GM19193 (cell line): Measurements from ENCODE around the gene CREBL2.

ENCODE experiments used
- POLR2A ChIP-seq: IDR thresholded peaks from 4 replicates; pipeline ENCODE4 v1.6.1; 2011; ENCODE audit not compliant: insufficient read depth, insufficient read length; ENCODE audit errors: extremely low read depth

The CREBL2 gene

DNA sequence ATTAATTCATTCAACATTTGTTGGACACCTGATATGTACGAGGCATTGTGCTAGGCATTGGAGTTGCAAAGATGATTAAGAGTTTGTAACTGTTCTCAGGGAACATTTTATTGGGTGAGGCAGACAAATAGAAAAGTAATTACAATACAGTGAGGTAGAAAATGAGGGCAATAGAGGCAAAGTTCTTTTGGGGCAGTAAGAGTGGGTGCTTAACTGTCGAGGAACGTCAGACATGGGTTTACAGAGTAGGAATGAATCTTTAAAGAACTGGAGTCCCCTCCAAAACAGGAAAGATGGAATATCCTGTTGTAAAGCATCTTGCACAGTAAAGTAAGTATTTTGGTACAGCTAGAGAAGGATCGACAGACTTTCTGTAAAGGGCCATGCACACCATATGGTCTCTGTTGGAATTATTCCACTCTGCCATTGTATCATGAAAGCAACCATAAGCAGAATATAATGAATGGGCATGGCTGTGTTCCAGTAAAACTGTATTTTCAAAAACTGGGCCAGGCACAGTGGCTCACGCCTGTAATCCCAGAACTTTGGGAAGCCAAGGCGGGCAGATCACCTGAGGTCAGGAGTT is 9.1 kb downstream of the CREBL2 start:
- no peak for TF ChIP-seq POLR2A

DNA sequence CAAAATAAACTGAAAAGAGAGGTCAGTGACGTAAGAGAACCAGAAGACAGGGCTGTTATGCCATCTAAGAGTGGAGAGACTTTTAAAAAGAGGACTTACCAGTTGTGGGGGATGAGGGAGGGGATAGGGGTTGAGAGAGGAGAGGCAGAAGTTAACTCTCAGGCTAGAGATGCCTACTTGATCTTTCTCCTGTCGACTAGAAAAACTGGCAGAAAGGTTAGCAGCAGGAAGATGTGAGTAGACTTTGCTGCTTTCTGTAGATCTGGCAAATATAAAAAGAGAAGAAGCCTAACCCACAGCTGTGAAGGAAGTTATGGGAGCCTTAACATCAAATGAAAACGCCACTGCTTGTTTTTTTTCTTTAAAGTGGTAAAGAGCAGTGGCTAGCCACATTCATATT is 10.7 kb downstream of the CREBL2 start:
- TF ChIP-seq POLR2A = no peak

DNA sequence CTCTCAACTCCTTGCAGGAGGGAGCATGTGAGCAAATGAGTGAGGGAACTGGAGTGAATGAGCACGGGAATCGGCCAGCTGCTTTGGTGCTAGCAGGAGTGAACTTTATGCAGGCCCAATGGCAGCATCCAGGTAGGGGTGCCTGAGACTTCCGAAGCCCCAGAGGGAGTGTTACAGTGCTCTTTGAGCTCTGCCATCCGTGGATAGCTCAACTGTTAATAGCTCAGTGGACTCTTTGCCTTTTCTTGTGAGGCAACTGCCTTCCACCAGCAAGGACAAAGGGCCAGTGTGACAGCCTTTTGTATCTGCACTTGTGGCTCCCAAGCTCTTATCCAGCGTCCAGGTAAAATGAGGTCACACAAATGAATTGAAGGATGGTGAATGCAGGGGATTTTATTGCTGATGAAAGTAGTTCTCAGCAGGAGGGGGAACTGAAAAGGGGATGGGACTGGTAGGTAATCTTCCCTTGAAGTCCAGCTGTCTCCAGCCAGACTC is 12.9 kb downstream of the CREBL2 start:
- no peak for TF ChIP-seq POLR2A

DNA sequence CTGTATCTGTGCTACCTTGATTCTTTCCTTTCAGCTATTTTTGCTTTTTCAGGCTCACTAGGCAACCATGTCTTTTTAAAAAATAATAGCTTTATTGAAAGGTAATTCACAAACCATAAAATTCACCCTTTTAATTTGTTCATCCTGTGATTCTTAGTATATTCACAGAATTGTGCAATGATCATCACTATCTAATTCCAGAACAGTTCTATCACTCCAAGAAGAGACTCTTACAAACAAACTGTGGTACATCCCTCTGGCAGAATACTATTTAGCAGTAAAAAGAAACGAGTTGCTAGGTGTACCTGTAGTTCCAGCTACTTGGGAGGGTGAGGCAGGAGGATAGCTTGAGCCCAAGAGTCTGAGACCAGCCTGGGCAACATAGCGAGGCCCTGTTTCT is 14.8 kb downstream of the CREBL2 start:
- TF ChIP-seq POLR2A = no peak

DNA sequence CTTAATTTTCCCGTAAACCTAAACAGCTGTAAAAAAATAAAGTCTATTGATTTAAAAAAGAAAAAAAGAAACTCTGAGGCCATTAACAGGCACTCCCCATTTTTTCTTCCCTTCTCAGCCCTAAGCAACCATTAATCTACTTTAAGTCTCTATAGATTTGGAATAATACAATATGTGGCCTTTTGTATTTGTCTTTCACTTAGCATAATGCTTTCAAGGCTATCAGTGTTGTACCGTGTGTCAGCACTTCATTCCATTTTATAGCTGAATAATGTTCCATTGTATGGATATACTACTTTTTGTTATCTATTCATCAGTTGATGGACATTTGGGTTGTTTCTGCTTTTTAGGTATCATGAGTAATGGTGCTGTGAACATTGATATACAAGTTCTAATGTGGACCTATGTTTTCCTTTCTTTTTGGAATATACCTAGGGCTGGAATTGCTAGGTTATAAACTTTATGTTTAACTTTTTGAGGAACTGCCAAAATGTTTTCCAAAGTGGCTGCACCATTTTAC is 15.7 kb downstream of the CREBL2 start:
- TF ChIP-seq POLR2A = no peak

DNA sequence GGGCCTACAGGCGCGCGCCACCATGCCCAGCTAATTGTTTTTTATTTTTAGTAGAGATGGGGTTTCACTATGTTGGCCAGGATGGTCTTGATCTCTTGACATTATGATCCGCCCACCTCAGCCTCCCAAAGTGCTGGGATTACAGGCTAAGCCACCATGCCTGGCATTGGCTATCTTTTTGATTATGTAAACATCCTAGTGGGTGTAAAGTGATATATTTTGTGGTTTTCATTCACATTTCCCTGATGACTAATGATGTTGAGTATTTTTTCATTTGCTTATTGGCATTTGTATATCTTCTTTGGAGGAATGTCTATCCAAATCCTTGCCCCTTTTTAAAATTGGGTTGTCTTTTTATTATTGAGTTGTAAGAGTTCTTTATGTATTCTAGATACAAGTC is 16.3 kb downstream of the CREBL2 start:
- TF ChIP-seq POLR2A = no peak

DNA sequence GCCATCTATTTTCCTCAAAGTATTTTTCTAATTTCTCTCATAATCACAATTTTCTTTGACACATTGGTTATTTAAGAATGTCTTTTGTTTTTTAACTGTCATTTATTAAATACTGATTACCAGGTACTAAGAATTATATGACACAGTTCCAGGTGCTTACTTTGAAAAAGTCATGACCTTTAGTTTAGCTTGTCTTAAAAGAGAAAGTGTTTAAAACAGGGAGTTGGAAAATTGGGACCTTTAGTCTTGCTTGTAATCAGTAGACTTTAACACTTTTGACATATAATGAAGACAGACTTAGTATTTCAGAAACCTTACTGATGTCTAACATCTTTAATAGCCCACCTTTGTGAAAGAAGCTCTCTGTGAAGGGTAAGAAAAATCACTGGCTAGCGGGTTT is 19.2 kb downstream of the CREBL2 start:
- no peak for TF ChIP-seq POLR2A

DNA sequence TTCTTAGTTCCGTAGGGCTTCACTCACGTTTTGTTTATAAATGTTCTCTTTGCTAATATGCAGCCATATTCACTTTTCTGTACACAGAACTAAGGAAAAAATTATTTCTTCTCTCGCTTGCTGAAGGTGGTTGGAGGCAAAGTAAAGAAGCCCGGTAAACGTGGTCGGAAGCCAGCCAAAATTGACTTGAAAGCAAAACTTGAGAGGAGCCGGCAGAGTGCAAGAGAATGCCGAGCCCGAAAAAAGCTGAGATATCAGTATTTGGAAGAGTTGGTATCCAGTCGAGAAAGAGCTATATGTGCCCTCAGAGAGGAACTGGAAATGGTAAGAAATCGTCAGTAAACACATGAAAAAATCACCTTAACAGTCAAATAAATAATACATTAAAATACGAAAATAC is 24.0 kb downstream of the CREBL2 start:
- no peak for TF ChIP-seq POLR2A

DNA sequence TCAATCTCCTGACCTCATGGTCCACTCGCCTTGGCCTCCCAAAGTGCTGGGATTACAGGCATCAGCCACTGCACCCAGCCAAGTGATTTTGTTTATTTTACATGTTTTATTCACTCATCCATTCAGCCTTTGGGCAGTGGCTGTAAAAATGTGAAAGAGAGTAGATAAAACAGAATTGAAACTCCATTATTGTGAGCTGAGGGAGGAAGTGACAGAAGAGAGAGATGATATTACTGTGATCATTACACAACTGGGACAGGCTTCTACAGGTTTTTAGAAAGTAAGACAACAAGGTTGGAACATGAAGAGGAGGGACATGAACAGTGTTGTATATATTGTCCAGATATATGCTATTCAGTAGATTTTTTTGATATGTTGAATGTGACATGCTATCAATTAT is 25.0 kb downstream of the CREBL2 start:
- no peak for TF ChIP-seq POLR2A

DNA sequence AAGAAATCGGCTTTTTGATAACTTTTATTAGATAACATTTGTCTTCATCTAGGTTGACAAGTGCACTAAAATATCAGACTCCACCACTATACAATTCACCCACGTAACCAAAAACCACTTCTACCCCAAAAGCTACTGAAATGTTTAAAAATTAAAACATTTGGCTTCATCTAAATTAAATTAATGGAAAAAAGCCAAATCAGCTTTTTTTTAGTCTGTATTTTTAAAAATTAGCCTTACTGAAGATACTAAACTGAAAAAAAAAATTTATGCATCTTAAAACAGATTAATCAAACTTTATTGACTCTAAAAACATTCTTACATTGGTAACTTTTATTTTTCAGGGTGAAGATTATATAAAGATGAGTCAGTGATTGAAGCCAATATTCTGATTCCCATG is 30.0 kb downstream of the CREBL2 start:
- TF ChIP-seq POLR2A = no peak

DNA sequence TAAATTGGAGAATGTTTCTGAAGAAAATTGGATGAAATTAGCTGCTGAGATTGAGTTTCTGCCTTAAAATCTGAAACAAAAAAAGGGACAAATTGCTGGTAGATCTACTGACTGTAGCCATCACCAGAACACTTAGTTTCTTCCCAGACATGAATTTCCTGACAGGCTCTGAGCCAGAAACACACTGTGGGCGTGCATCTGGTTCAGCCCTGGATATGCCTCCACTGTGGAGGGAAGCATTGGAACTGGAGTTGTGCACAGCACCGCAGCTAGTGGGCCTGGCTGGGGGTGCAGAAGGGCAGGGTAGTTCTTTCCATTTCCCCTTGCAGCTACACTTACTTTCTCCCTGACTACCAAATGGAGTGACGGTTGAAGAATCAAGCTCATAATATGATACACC is 31.2 kb downstream of the CREBL2 start:
- TF ChIP-seq POLR2A = no peak

DNA sequence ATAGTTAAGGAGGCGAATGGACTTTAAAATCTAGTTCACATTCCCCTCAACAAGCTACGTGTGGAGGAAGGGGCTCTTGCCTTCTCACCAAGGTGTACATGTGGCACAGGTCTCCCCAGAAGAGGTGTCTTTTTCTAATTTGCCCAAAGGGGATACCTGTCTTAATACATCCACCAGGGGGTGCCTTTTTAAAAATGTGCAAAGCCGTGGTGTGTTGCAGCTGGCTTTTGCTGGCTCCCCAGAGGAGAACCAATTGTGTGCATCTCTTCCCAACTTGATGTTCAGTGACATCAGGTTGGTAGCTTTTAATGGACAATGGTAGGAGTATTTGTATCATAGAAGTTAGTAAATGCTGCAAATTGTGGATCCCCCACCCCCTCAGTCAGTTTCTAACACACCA is 33.8 kb downstream of the CREBL2 start:
- TF ChIP-seq POLR2A = no peak

DNA sequence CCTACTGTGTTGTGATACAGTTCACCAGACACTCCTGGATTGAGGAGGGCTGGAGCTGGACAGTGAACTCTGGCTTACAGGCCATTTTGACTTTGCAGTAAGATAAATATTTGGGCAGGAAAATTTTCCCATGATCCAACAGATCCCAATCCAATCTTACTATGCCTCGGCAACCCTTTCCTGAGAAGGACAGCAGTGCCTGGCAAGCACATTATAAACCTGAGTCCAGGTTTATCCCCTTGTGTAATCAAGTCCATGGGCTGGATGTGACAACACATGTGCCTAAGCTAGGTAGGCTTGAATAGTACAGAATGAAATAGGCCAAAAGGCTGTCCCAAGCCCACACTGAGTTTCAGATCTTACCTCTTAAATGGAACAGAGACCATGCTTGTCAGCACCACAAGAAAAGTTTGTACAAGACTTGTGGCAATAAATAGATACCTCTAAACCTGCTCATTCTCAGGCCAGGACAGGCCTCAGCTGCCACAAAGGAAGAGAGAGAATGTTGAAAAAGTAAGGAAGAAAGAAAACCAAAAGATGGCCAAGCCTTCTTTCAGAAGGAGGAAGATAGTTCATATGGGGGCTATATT is 34.9 kb downstream of the CREBL2 start:
- no peak for TF ChIP-seq POLR2A

DNA sequence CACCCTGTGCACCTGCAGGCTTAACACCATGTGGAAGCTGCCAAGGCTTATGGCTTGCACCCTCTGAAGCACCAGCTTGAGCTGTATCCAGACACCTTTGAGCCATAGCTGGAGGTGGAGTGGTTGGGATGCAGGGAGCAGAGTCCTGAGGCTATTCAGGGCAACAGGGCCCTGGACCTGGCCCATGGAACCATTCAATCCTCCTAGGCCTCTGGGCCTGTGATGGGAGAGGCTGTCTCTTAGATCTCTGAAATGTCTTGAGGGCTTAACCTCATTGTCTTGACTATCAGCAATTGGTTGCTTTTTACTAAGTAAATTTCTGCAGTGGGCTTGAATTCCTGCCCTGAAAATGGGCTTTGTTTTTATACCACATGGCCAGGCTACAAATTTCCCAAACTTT is 36.6 kb downstream of the CREBL2 start:
- no peak for TF ChIP-seq POLR2A

DNA sequence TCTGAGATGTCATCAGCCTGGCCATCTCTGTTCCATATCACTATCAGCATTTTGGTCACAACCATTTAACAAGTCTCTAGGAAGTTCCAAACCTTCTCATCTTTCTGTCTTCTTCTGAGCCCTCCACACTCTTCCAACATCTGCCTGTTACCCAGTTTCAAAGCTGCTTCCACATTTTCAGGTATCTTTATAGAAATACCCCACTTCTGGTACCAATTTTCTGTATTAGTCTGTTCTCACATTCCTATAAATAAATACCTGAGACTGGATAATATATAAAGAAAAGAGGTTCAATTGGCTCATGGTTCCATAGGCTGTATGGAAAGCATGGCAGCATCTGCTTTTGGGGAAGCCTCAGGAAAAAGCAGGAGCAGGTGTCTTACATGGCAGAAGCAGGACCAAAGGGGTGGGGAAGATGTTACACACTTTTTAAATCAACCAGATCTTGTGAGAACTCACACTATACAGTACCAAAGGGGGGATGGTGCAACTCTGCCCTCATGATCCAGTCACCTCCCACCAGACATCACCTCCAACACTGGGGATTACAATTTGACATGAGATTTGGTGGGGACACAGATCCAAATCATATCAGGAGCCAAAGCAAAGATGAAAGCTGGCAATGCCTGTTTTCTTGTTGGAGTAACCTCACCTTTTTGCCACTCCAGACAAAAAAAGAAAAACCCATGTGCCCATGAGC is 37.4 kb downstream of the CREBL2 start:
- no peak for TF ChIP-seq POLR2A

DNA sequence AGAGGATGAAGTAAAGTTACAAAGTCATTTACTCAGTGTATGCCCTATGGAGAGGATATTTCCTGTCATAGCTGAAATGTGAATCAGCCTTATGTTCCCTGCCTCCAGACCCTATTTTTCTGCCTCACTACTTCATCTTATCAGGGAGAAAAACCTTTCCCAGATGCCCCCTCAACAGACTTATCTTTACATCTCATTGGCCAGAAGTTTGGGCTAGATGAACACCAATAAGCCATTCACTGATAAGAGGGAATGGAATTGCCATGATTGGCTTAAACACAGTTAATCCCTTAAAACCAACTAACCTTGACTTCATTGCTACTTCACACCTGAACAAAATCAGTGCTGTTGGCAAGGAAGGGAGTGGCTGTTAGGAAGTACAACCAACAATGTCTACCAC is 40.1 kb downstream of the CREBL2 start:
- no peak for TF ChIP-seq POLR2A
